ENCODE data around the gene SDCBP2. TPM values are rescaled to one million over a fixed set of nuclear protein-coding genes. Genes with fewer than 3 reads are reported as not detected.
A peak's percentile ranks its signal among the peaks of the same experiment; 100 is the strongest.

The SDCBP2 gene
- total RNA-seq, 2 experiments from 2014 or later = 1.2 to 1.3 TPM

DNA sequence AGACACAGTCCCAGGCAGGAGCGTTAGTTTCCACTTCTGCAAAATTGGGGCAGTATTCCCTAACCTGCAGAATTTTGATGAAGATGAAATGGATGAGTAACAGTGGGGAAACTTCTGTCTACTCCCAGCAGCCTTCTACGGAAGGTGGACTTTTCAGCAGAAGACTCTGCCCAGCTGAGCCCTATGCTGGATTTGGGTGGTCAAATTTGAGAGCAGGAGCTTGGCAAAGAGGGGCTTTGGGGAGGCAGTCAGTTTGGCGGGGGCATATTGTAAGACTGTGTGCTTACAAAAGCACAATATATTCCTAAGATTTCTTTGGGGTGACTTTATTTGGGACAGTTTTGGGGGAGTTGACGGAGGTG is 5.4 kb upstream of the SDCBP2 start:
- Histone ChIP-seq H3K4me3 (ENCODE audit: low read length) (no peak overlapping the region), H3K36me3 (ENCODE audit: insufficient read depth, low read length) (peaks cover 33% of the 10 kb centered on the region), H3K4me1 (ENCODE audit: insufficient read depth, low read length) (peaks cover 18% of the 10 kb centered on the region), H3K9me3 (ENCODE audit: control insufficient read depth in 1 of 2, insufficient read depth in 1 of 2, low read length in 2 of 2) (no peaks in the 10 kb centered on the region), H3K27ac (ENCODE audit: low read depth in 1 of 2, low read length in 2 of 2) (no peak overlapping the region), H3K27me3 (ENCODE audit: control insufficient read depth in 1 of 2, insufficient read depth in 2 of 2, low read length in 2 of 2) (no peaks in the 10 kb centered on the region)
- H3K36me3 Mint-ChIP-seq (ENCODE audit: low read depth) = peaks cover 39% of the 10 kb centered on the region
- ATAC-seq (ENCODE audit: poor library complexity) = no peak
- H3K4me3 Mint-ChIP-seq = no peak overlapping the region
- peaks cover 64% of the 10 kb centered on the region for H3K4me1 Mint-ChIP-seq (ENCODE audit: low read depth)
- H3K27me3 Mint-ChIP-seq = no peaks in the 10 kb centered on the region
- ChIA-PET POLR2A (no interaction called here), CTCF (no interaction called here)
- intact Hi-C loops (cut with DNase I, micrococcal nuclease) = no loop called here
- no peaks in the 10 kb centered on the region for H3K9me3 Mint-ChIP-seq
- H3K27ac Mint-ChIP-seq = peak overlapping the region; percentile 82
- DNase-seq = no peak
- TF ChIP-seq, protein P1, sequence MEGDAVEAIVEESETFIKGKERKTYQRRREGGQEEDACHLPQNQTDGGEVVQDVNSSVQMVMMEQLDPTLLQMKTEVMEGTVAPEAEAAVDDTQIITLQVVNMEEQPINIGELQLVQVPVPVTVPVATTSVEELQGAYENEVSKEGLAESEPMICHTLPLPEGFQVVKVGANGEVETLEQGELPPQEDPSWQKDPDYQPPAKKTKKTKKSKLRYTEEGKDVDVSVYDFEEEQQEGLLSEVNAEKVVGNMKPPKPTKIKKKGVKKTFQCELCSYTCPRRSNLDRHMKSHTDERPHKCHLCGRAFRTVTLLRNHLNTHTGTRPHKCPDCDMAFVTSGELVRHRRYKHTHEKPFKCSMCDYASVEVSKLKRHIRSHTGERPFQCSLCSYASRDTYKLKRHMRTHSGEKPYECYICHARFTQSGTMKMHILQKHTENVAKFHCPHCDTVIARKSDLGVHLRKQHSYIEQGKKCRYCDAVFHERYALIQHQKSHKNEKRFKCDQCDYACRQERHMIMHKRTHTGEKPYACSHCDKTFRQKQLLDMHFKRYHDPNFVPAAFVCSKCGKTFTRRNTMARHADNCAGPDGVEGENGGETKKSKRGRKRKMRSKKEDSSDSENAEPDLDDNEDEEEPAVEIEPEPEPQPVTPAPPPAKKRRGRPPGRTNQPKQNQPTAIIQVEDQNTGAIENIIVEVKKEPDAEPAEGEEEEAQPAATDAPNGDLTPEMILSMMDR (IDR thresholded peaks at IDR 0.05) = no peak

GRCh38 chr20:1333462-1334369 is 4.8 kb upstream of the SDCBP2 start:
- no peaks in the 10 kb centered on the region for H3K9me3 Mint-ChIP-seq
- H3K4me3 Mint-ChIP-seq = no peak overlapping the region
- H3K27me3 ChIP-seq (ENCODE audit: control insufficient read depth in 1 of 2, insufficient read depth in 2 of 2, low read length in 2 of 2) = no peaks in the 10 kb centered on the region
- H3K9me3 ChIP-seq (ENCODE audit: control insufficient read depth in 1 of 2, insufficient read depth in 1 of 2, low read length in 2 of 2) = no peaks in the 10 kb centered on the region
- H3K27me3 Mint-ChIP-seq = no peaks in the 10 kb centered on the region
- POLR2A ChIA-PET = no interaction called here
- ATAC-seq (ENCODE audit: poor library complexity) (no peak), DNase-seq (no peak)
- intact Hi-C loops (cut with DNase I, micrococcal nuclease) = no loop called here
- peaks cover 40% of the 10 kb centered on the region for H3K36me3 Mint-ChIP-seq (ENCODE audit: low read depth)
- CTCF ChIA-PET = no interaction called here
- peaks cover 66% of the 10 kb centered on the region for H3K4me1 Mint-ChIP-seq (ENCODE audit: low read depth)
- peak overlapping the region; percentile 82 for H3K27ac Mint-ChIP-seq
- TF ChIP-seq, protein P1 (IDR thresholded peaks at IDR 0.05) = no peak
- H3K4me3 ChIP-seq (ENCODE audit: low read length) = no peak overlapping the region
- no peak overlapping the region for H3K27ac ChIP-seq (ENCODE audit: low read depth in 1 of 2, low read length in 2 of 2)
- peaks cover 33% of the 10 kb centered on the region for H3K36me3 ChIP-seq (ENCODE audit: insufficient read depth, low read length)
- H3K4me1 ChIP-seq (ENCODE audit: insufficient read depth, low read length) = peaks cover 25% of the 10 kb centered on the region

DNA sequence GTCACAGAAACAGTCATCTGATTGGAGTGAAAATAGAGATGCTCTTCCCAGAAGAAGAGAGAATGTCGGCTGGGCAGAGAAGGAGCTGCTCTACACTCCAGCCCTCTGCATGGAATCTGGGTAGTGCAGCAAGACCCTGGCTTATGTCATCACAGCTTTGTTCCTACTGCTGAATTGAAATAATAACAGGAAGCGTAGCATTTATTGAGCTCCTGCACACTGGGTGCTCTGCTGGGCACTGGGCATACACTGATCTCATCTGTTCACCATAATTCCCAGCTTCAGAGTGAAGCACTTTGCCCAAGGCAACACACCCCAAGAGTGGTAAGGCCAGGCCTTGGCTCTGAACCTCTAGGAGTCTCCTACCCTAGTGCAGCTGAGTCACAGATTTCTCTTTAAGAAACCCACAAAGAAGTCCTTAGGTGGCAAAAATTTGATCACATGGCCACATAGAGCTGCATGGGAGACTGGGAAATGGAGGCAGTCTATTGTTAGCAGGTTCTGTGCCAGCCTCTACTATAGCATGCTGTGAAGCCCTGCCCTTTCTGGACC is 3.9 kb upstream of the SDCBP2 start:
- intact Hi-C loops (cut with DNase I, micrococcal nuclease) = no loop called here
- ChIA-PET CTCF (interaction anchor here (0.5 kb wide), 1 partner anchor 34 kb away, joined by 3 read pairs; no protein-coding TSS in a partner anchor), POLR2A (no interaction called here)
- Histone ChIP-seq H3K4me1 (ENCODE audit: insufficient read depth, low read length) (peaks cover 33% of the 10 kb centered on the region), H3K27me3 (ENCODE audit: control insufficient read depth in 1 of 2, insufficient read depth in 2 of 2, low read length in 2 of 2) (no peaks in the 10 kb centered on the region), H3K36me3 (ENCODE audit: insufficient read depth, low read length) (peaks cover 33% of the 10 kb centered on the region), H3K9me3 (ENCODE audit: control insufficient read depth in 1 of 2, insufficient read depth in 1 of 2, low read length in 2 of 2) (no peaks in the 10 kb centered on the region), H3K4me3 (ENCODE audit: low read length) (no peak overlapping the region), H3K27ac (ENCODE audit: low read depth in 1 of 2, low read length in 2 of 2) (no peak overlapping the region)
- Mint-ChIP-seq H3K4me1 (ENCODE audit: low read depth) (peaks cover 64% of the 10 kb centered on the region), H3K27me3 (no peaks in the 10 kb centered on the region), H3K4me3 (no peak overlapping the region), H3K36me3 (ENCODE audit: low read depth) (peaks cover 40% of the 10 kb centered on the region), H3K9me3 (no peaks in the 10 kb centered on the region), H3K27ac (no peak overlapping the region)
- TF ChIP-seq, protein P1 (IDR thresholded peaks at IDR 0.05) = no peak
- ATAC-seq (ENCODE audit: poor library complexity) (no peak), DNase-seq (no peak)
